Transverse colon (tissue), 4 donors: Measurements from ENCODE around the gene NT5C1A. TPM values are rescaled to one million over a fixed set of nuclear protein-coding genes. Genes with fewer than 3 reads are reported as not detected.

Experiments
- DNase-seq: peaks from one replicate; pipeline ENCODE4 v3.0.0-alpha.2; 2019
- H3K27ac ChIP-seq, 4 donors: fragments of 200-600 bp; sonication (generic); 2 replicates each; pipeline ENCODE4 v1.5.1; 2016 to 2018; ENCODE audit warnings: inconsistent platforms in 4 of 4
- H3K27me3 ChIP-seq: fragments of 200-600 bp; sonication (generic); 2 replicates; pipeline ENCODE4 v1.5.1; 2017; ENCODE audit warnings: inconsistent platforms
- H3K36me3 ChIP-seq, 4 donors: fragments of 200-600 bp; sonication (generic); 2 replicates each; pipeline ENCODE4 v1.5.1; 2017 to 2019; ENCODE audit warnings: inconsistent platforms in 4 of 4
- H3K4me1 ChIP-seq, 4 donors: fragments of 200-600 bp; sonication (generic); 2 replicates each; pipeline ENCODE4 v1.5.1; 2017 to 2020; ENCODE audit warnings: inconsistent platforms in 4 of 4
- H3K4me3 ChIP-seq, 4 donors: fragments of 200-600 bp; sonication (generic); 1 replicate in 1 of 4; 2 replicates in 3 of 4; pipeline versions ENCODE4 v1.5.1 to v1.6.1; 2017 to 2019; ENCODE audit warnings: inconsistent platforms in 4 of 4
- H3K9me3 ChIP-seq, 2 donors: fragments of 200-600 bp; sonication (generic); 2 replicates each; pipeline ENCODE4 v1.5.1; 2017 to 2019; ENCODE audit warnings: inconsistent platforms in 2 of 2
- EP300 ChIP-seq: sonication (generic); formaldehyde crosslinking; IDR thresholded peaks from one replicate; pipeline ENCODE4 v1.6.1; 2017; ENCODE audit warnings: antibody characterized with exemption, low read depth
- POLR2A ChIP-seq: fragments of 450-650 bp; IDR thresholded peaks from one replicate; pipeline ENCODE4 v1.6.1; 2016; ENCODE audit warnings: antibody characterized with exemption, mild to moderate bottlenecking, moderate library complexity
- POLR2AphosphoS5 ChIP-seq, 3 donors: sonication (generic); formaldehyde crosslinking; IDR thresholded peaks; one replicate each; pipeline ENCODE4 v1.6.1; 2016; ENCODE audit warnings: antibody characterized with exemption in 3 of 3
- WGBS, 2 donors: methylation state at CpG; one replicate each; pipeline ENCODE4 v1.1.5; 2018; ENCODE audit warnings: low coverage in 1 of 2; 5-methylcytosine and 5-hydroxymethylcytosine counted together
- in situ Hi-C, 4 donors: fragments of 200-750 bp; cut with MboI; loops; one replicate each; pipeline versions ENCODE4 v1.15.0 to v1.15.1; 2017; ENCODE audit warnings: low sequenced_read_pairs in 3 of 4, low pct_ligation_motif_present in 1 of 4, low pct_unique_long_range_greater_than_20kb in 1 of 4
- intact Hi-C: fragments of 100-400 bp; cut with DNase I; formaldehyde crosslinking; loops from one replicate; pipeline ENCODE4 v1.15.1; 2023; ENCODE audit warnings: low total_unique reads
- total RNA-seq, 4 donors: library from RNA; depleted of rRNA; stranded (reverse); fragments of >200 nt; gene quantifications; one replicate each; pipeline ENCODE4 v1.1.0, GENCODE V29; 2016
- TF ChIP-seq, protein P1 (sequence below), 5 experiments: fragments of 200-600 bp in 3 of 5; fragments of 450-650 bp in 2 of 5; sonication (generic) in 3 of 5; IDR thresholded peaks; 1 replicate in 2 of 5; 2 replicates in 3 of 5; pipeline ENCODE4 v1.5.1; 2016 to 2017; ENCODE audit warnings: antibody characterized with exemption in 5 of 5, inconsistent platforms in 3 of 5, mild to moderate bottlenecking in 2 of 5, moderate library complexity in 1 of 5

The NT5C1A gene
- total RNA-seq, 4 donors from 2014 or later, result not detected

DNA sequence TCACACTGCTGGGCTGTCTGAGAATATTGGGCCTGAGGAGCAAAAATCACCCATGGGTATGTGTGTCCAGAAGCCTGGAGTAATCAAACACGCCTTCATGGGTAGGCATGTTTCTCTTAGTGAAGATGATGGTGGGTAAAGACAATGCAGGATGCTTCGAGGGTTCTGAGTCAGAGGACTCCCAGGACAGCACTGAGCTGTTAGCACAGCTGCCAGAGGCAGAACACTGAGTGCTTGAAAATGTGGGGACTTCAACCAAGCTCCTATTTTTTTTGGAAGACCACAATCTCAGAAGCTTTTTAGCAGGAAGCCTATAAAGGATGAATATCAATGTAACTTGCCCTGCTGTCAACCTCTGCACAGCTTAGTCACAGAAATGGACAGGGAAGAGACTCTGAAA lies 7.9 kb upstream of the NT5C1A start:
- TF ChIP-seq POLR2A (no peak), POLR2AphosphoS5 (IDR thresholded peaks at IDR 0.05) (no peak), EP300 (no peak)
- TF ChIP-seq, protein P1, sequence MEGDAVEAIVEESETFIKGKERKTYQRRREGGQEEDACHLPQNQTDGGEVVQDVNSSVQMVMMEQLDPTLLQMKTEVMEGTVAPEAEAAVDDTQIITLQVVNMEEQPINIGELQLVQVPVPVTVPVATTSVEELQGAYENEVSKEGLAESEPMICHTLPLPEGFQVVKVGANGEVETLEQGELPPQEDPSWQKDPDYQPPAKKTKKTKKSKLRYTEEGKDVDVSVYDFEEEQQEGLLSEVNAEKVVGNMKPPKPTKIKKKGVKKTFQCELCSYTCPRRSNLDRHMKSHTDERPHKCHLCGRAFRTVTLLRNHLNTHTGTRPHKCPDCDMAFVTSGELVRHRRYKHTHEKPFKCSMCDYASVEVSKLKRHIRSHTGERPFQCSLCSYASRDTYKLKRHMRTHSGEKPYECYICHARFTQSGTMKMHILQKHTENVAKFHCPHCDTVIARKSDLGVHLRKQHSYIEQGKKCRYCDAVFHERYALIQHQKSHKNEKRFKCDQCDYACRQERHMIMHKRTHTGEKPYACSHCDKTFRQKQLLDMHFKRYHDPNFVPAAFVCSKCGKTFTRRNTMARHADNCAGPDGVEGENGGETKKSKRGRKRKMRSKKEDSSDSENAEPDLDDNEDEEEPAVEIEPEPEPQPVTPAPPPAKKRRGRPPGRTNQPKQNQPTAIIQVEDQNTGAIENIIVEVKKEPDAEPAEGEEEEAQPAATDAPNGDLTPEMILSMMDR (IDR thresholded peaks at IDR 0.05), result no peak
- Histone ChIP-seq H3K36me3 (no peaks in the 10 kb centered on the region), H3K9me3 (no peaks in the 10 kb centered on the region), H3K27me3 (peaks cover 50% of the 10 kb centered on the region), H3K4me1 (peaks cover 0 to 5% (median 0%) of the 10 kb centered on the region in 4 donors), H3K27ac (no peak overlapping the region), H3K4me3 (no peak overlapping the region)
- intact Hi-C loops, result no loop called here
- 85% methylated on average over 2 of the region's 2 CpGs; no CpG with 5 or more reads in 1 of the 2 donors for WGBS, 2 donors
- no peak for DNase-seq
- in situ Hi-C loops, result no loop called here

DNA sequence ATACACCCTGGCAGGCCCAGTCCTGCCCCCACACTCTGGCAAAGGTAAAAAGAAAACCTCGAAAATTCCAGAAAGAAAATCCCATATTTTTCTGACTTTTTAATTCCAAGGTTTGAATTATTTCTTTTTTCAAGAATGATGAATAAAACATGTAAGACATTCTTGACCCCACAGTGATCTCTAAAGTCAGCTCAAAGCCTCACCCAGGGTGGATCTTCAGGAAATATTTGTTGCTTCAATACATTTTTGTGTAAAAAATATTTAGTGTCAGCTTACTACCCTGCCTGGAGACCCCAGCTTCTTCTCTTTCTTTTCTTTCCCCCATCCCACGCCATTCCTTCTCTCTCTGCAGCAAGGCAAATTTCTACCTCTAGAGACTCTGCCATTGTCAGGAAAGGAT lies 7.0 kb upstream of the NT5C1A start:
- intact Hi-C loops, result no loop called here
- 75 to 79% methylated on average over 1 to 2 of the region's 2 CpGs for WGBS, 2 donors

GRCh38 chr1:39677645-39678044 lies 5.7 kb upstream of the NT5C1A start:
- DNase-seq, result no peak
- in situ Hi-C loops, result no loop called here
- Histone ChIP-seq H3K4me3 (no peak overlapping the region), H3K27ac (no peak overlapping the region), H3K36me3 (no peaks in the 10 kb centered on the region), H3K27me3 (peaks cover 36% of the 10 kb centered on the region), H3K4me1 (no peaks in the 10 kb centered on the region), H3K9me3 (no peaks in the 10 kb centered on the region)
- intact Hi-C loops, result no loop called here
- TF ChIP-seq, protein P1 (IDR thresholded peaks at IDR 0.05), result no peak
- TF ChIP-seq EP300, result no peak
- WGBS, 2 donors, result 17 to 86% methylated on average over 1 to 4 of the region's 4 CpGs

More for the DNA sequence above, 7.0 kb upstream of the NT5C1A start:
- H3K27me3 ChIP-seq, result peaks cover 41% of the 10 kb centered on the region
- peaks cover 0 to 4% (median 0%) of the 10 kb centered on the region in 4 donors for H3K4me1 ChIP-seq
- in situ Hi-C loops, result no loop called here
- no peak for DNase-seq
- no peaks in the 10 kb centered on the region for H3K36me3 ChIP-seq
- TF ChIP-seq POLR2AphosphoS5 (IDR thresholded peaks at IDR 0.05) (no peak), EP300 (no peak), POLR2A (no peak)
- TF ChIP-seq, protein P1 (IDR thresholded peaks at IDR 0.05), result no peak
- no peak overlapping the region for H3K4me3 ChIP-seq
- no peaks in the 10 kb centered on the region for H3K9me3 ChIP-seq
- H3K27ac ChIP-seq, result no peak overlapping the region

DNA sequence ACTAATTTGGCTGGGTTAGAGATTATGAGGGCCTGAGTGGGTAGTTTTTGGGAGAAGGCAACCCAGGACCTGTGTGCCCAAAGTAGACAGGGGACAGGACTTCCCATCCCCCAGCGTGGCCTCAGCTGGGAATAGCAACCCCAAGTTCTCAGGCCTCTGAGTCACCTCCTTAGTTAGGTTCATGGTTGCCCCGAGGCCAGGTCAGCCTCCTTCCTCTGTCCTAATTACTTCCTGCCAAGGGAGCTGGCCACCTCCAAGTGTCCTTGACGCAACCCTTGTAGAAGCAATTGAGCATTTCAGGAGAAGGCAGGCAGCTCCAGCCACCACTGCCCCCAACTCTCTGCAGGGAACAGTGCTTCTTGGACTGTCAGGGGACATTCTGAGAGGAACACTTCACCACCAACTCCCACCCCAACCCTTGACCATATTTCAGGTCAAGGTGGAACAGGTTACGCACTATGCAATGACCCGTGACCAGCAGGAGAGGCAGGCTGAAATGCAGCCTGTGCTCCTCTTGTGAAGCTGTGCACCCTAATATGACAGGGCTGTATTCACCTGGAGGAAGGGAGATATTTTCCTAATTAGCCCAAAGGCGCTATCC lies 5.1 kb upstream of the NT5C1A start:
- intact Hi-C loops (no loop called here), in situ Hi-C loops (no loop called here)
- no peak overlapping the region for H3K27ac ChIP-seq
- no peaks in the 10 kb centered on the region for H3K9me3 ChIP-seq
- H3K4me3 ChIP-seq, result no peak overlapping the region
- peaks cover 0 to 5% (median 4%) of the 10 kb centered on the region in 4 donors for H3K4me1 ChIP-seq
- peaks cover 36% of the 10 kb centered on the region for H3K27me3 ChIP-seq
- H3K36me3 ChIP-seq, result no peaks in the 10 kb centered on the region
- no peak for DNase-seq
- TF ChIP-seq, protein P1 (IDR thresholded peaks at IDR 0.05), result no peak
- TF ChIP-seq EP300 (no peak), POLR2A (no peak), POLR2AphosphoS5 (IDR thresholded peaks at IDR 0.05) (no peak)
- 79% methylated on average over 6 of the region's 6 CpGs; no CpG with 5 or more reads in 1 of the 2 donors for WGBS, 2 donors
